AG04449 (cell line): ENCODE measurements around the gene OBP2A.
"Not testable (repeated sequence)": the region's sequence is repeated elsewhere in the genome, so short reads cannot be mapped to it uniquely, and the experiment has no call there.

ENCODE experiments used
- CTCF ChIA-PET: fragments of 350-600 bp; formaldehyde crosslinking; extraction: SDS; loops from one replicate; lab custom pipeline; 2021; ENCODE audit warnings: antibody characterized with exemption; lab: Yijun Ruan, JAX
- POLR2A ChIA-PET: fragments of 400-600, 350-600 bp; formaldehyde crosslinking; extraction: SDS; loops from one replicate; lab custom pipeline; 2020; ENCODE audit warnings: antibody characterized with exemption, inconsistent platforms; lab: Yijun Ruan, JAX
- DNase-seq: peaks from one replicate; pipeline ENCODE4 v3.0.0-alpha.2; 2010; ENCODE audit warnings: low read depth, low spot score
- H3K4me3 ChIP-seq: 2 replicates; pipeline ENCODE4 v1.5.1; 2011; ENCODE audit warnings: low read depth, mild to moderate bottlenecking, control low read depth, low read length
- CTCF ChIP-seq: IDR thresholded peaks from one replicate; pipeline ENCODE4 v1.5.1; 2011; ENCODE audit warnings: mild to moderate bottlenecking, moderate library complexity, low read length, control low read depth, inconsistent platforms; ENCODE audit not compliant: insufficient read depth; ENCODE audit errors: missing control alignments

Gene OBP2A

GRCh38 chr9:135547756-135548736 is 2.1 kb downstream of the OBP2A start:
- no peak for TF ChIP-seq CTCF
- no peak for DNase-seq
- POLR2A ChIA-PET: no interaction called here
- CTCF ChIA-PET: no interaction called here
- no peak overlapping the region for H3K4me3 ChIP-seq

GRCh38 chr9:135549478-135550343 is 3.8 kb downstream of the OBP2A start:
- H3K4me3 ChIP-seq, POLR2A ChIA-PET, CTCF ChIA-PET, DNase-seq: not testable (repeated sequence)

GRCh38 chr9:135550344-135550918 is 4.5 kb downstream of the OBP2A start:
- no peak overlapping the region for H3K4me3 ChIP-seq
- ChIA-PET POLR2A (no interaction called here), CTCF (no interaction called here)
- no peak for TF ChIP-seq CTCF
- no peak for DNase-seq

- ChIA-PET CTCF (no interaction called here), POLR2A (no interaction called here)
- DNase-seq: no peak
- TF ChIP-seq CTCF: no peak
- no peak overlapping the region for H3K4me3 ChIP-seq
Measured at GRCh38 chr9:135551031-135551430, 5.1 kb downstream of the OBP2A start.

- CTCF ChIA-PET: no interaction called here
- no peak for TF ChIP-seq CTCF
- H3K4me3 ChIP-seq: no peak overlapping the region
- POLR2A ChIA-PET: no interaction called here
- DNase-seq: no peak
Measured at GRCh38 chr9:135551456-135551855, 5.5 kb downstream of the OBP2A start.

- DNase-seq: no peak
- ChIA-PET CTCF (no interaction called here), POLR2A (no interaction called here)
- TF ChIP-seq CTCF: no peak
- no peak overlapping the region for H3K4me3 ChIP-seq
Measured at GRCh38 chr9:135552021-135552697, 6.2 kb downstream of the OBP2A start.
